Measurements from ENCODE around the gene HBM.

Gene HBM

DNA sequence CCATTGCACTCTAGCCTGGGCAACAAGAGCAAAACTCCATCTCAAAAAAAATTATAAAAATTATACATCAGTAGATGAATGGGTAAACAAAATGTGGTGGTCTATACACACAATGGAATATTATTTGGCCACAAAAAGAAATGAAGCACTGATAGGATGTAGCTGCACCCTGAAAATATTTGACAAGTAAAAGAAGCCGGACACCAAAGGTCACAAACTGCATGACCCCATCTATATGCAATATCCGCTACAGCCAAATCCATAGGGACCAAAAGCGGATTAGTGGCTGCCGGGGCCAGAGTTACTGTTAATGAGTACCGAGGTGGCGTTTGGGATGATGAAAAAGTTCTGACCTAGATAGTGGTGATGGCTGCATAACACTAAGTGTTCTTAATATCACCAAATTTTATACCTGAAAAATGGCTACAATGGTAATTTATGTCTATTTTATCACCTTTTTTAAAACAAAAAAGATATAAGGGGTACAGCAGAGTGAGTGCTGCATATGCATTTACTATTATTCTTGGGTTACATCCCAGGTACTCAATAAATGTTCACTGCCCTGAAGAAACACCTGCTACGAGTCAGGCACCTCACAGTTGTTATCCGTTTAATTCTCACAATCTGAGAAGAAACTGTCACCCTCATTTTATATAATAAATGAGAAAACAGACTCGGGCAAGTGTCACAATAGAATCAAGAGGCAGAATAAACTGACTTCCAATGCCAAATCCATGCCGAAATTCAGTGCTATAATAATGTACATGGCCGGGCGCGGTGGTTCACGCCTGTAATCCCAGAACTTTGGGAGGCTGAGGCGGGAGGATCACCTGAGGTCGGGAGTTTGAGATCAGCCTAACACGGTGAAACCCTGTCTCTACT lies 13.7 kb downstream of the HBM start:
- no peak for ATAC-seq
- TF ChIP-seq ESRRG (CRISPR knock-in tag; IDR thresholded peaks at IDR 0.05): no peak
- TF ChIP-seq CSDC2 (CRISPR knock-in tag; IDR thresholded peaks at IDR 0.05): no peak
- TF ChIP-seq BACH2 (CRISPR knock-in tag; IDR thresholded peaks at IDR 0.05; ENCODE audit: borderline replicate concordance): no peak
- TF ChIP-seq, protein P1, sequence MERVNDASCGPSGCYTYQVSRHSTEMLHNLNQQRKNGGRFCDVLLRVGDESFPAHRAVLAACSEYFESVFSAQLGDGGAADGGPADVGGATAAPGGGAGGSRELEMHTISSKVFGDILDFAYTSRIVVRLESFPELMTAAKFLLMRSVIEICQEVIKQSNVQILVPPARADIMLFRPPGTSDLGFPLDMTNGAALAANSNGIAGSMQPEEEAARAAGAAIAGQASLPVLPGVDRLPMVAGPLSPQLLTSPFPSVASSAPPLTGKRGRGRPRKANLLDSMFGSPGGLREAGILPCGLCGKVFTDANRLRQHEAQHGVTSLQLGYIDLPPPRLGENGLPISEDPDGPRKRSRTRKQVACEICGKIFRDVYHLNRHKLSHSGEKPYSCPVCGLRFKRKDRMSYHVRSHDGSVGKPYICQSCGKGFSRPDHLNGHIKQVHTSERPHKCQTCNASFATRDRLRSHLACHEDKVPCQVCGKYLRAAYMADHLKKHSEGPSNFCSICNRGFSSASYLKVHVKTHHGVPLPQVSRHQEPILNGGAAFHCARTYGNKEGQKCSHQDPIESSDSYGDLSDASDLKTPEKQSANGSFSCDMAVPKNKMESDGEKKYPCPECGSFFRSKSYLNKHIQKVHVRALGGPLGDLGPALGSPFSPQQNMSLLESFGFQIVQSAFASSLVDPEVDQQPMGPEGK (CRISPR knock-in tag; IDR thresholded peaks at IDR 0.05; ENCODE audit: borderline replicate concordance): no peak
- TF ChIP-seq OSR1 (CRISPR knock-in tag; IDR thresholded peaks at IDR 0.05): no peak

DNA sequence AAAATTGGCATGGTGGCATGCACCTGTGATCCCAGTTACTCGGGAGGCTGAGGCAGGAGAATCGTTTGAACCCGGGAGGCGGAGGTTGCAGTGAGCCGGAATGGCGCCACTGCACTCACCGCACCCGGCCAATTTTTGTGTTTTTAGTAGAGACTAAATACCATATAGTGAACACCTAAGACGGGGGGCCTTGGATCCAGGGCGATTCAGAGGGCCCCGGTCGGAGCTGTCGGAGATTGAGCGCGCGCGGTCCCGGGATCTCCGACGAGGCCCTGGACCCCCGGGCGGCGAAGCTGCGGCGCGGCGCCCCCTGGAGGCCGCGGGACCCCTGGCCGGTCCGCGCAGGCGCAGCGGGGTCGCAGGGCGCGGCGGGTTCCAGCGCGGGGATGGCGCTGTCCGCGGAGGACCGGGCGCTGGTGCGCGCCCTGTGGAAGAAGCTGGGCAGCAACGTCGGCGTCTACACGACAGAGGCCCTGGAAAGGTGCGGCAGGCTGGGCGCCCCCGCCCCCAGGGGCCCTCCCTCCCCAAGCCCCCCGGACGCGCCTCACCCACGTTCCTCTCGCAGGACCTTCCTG lies 14.4 kb downstream of the HBM start, which contains the start of gene HBQ1:
TSS of gene HBQ1 (plus strand) at position 359 of the 575 bp plus-strand sequence. CDS start at position 387, 28 bp downstream.
- ATAC-seq: peak; percentile 64
- TF ChIP-seq ZNF70 (CRISPR knock-in tag; IDR thresholded peaks at IDR 0.05) (no peak), ZNF8 (CRISPR knock-in tag; IDR thresholded peaks at IDR 0.05) (no peak), CSDC2 (CRISPR knock-in tag; IDR thresholded peaks at IDR 0.05) (no peak), ZNF565 (CRISPR knock-in tag; conservative IDR thresholded peaks at IDR 0.05; ENCODE audit: low read depth) (no peak), ZFP30 (CRISPR knock-in tag; IDR thresholded peaks at IDR 0.05) (no peak), RARB (CRISPR knock-in tag; IDR thresholded peaks at IDR 0.05) (no peak), GLIS3 (CRISPR knock-in tag; IDR thresholded peaks at IDR 0.05) (no peak), ARNTL (CRISPR knock-in tag; IDR thresholded peaks at IDR 0.05; ENCODE audit: borderline replicate concordance, low read depth) (no peak), ZC3H10 (CRISPR knock-in tag; IDR thresholded peaks at IDR 0.05) (no peak), ISL1 (CRISPR knock-in tag; IDR thresholded peaks at IDR 0.05) (no peak), POU6F1 (CRISPR knock-in tag; IDR thresholded peaks at IDR 0.05; ENCODE audit: borderline replicate concordance, low read depth) (no peak), SNAI2 (CRISPR knock-in tag; IDR thresholded peaks at IDR 0.05) (no peak), PPARA (CRISPR knock-in tag; IDR thresholded peaks at IDR 0.05; ENCODE audit: borderline replicate concordance) (no peak), TOX (CRISPR knock-in tag; IDR thresholded peaks at IDR 0.05; ENCODE audit: borderline replicate concordance) (no peak), ESRRG (CRISPR knock-in tag; IDR thresholded peaks at IDR 0.05) (no peak), CSRNP3 (CRISPR knock-in tag; IDR thresholded peaks at IDR 0.05) (no peak), ZFP3 (CRISPR knock-in tag; IDR thresholded peaks at IDR 0.05) (no peak)
- TF ChIP-seq, protein P1 (CRISPR knock-in tag; IDR thresholded peaks at IDR 0.05; ENCODE audit: borderline replicate concordance): no peak
- TF ChIP-seq, protein P2, sequence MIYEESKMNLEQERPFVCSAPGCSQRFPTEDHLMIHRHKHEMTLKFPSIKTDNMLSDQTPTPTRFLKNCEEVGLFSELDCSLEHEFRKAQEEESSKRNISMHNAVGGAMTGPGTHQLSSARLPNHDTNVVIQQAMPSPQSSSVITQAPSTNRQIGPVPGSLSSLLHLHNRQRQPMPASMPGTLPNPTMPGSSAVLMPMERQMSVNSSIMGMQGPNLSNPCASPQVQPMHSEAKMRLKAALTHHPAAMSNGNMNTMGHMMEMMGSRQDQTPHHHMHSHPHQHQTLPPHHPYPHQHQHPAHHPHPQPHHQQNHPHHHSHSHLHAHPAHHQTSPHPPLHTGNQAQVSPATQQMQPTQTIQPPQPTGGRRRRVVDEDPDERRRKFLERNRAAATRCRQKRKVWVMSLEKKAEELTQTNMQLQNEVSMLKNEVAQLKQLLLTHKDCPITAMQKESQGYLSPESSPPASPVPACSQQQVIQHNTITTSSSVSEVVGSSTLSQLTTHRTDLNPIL (CRISPR knock-in tag; IDR thresholded peaks at IDR 0.05; ENCODE audit: low read depth): no peak

Data from SK-N-SH treated with all-trans-retinoic acid at 6 μM for 48 hours (cell line).